HepG2 (cell line): ENCODE results near the gene CDHR4. TPM values are rescaled to one million over a fixed set of nuclear protein-coding genes. Genes with fewer than 3 reads are reported as not detected.

ENCODE experiments used
- ARID2 ChIP-seq: sonication (generic); formaldehyde crosslinking; IDR thresholded peaks from 2 replicates; pipeline ENCODE4 v1.8.1; 2022; ENCODE audit warnings: mild to moderate bottlenecking, missing genetic modification reagents, borderline replicate concordance
- GPN1 ChIP-seq: sonication (generic); formaldehyde crosslinking; IDR thresholded peaks from 2 replicates; pipeline ENCODE4 v1.5.1; 2020; ENCODE audit warnings: missing genetic modification reagents, borderline replicate concordance
- IRF2 ChIP-seq: IDR thresholded peaks from 2 replicates; pipeline ENCODE4 v1.6.1; 2018; ENCODE audit warnings: missing genetic modification reagents, missing compliant biosample characterization
- JDP2 ChIP-seq: sonication (generic); formaldehyde crosslinking; IDR thresholded peaks from 2 replicates; pipeline ENCODE4 v1.8.1; 2022; ENCODE audit warnings: missing genetic modification reagents, borderline replicate concordance
- MZF1 ChIP-seq: sonication (generic); formaldehyde crosslinking; IDR thresholded peaks from 2 replicates; pipeline ENCODE4 v1.8.1; 2023; ENCODE audit warnings: mild to moderate bottlenecking, missing genetic modification reagents, borderline replicate concordance
- PRMT3 ChIP-seq: sonication (generic); formaldehyde crosslinking; IDR thresholded peaks from 2 replicates; pipeline ENCODE4 v1.8.1; 2022; ENCODE audit warnings: low read depth, mild to moderate bottlenecking, moderate library complexity, missing genetic modification reagents, borderline replicate concordance
- RFX3 ChIP-seq: IDR thresholded peaks from 2 replicates; pipeline ENCODE4 v1.6.1; 2016; ENCODE audit warnings: missing biosample characterization, missing genetic modification reagents
- RXRB ChIP-seq: IDR thresholded peaks from 2 replicates; pipeline ENCODE4 v1.6.1; 2016; ENCODE audit warnings: borderline replicate concordance, missing genetic modification reagents, missing compliant biosample characterization
- SOX6 ChIP-seq, 2 experiments: fragments of 450-650 bp in 1 of 2; sonication (generic) in 1 of 2; formaldehyde crosslinking in 1 of 2; IDR thresholded peaks; 2 replicates each; pipeline versions ENCODE4 v1.4.0 to v1.6.1; 2017 to 2020; ENCODE audit warnings: antibody characterized with exemption in 1 of 2, mild to moderate bottlenecking in 1 of 2, missing genetic modification reagents in 1 of 2
- SRF ChIP-seq: IDR thresholded peaks from 2 replicates; pipeline ENCODE4 v1.6.1; 2011; ENCODE audit warnings: mild to moderate bottlenecking, low read depth, low read length, moderate library complexity
- ZFP82 ChIP-seq: sonication (generic); formaldehyde crosslinking; IDR thresholded peaks from 2 replicates; pipeline ENCODE4 v1.5.1; 2020; ENCODE audit warnings: mild to moderate bottlenecking, missing genetic modification reagents, borderline replicate concordance
- ZKSCAN8 ChIP-seq: IDR thresholded peaks from 2 replicates; pipeline ENCODE4 v1.6.1; 2016; ENCODE audit warnings: borderline replicate concordance, missing genetic modification reagents, missing compliant biosample characterization
- ZNF337 ChIP-seq: sonication (generic); formaldehyde crosslinking; IDR thresholded peaks from 2 replicates; pipeline ENCODE4 v1.5.1; 2020; ENCODE audit warnings: missing genetic modification reagents, low read depth, mild to moderate bottlenecking, borderline replicate concordance
- ZNF646 ChIP-seq: sonication (generic); formaldehyde crosslinking; IDR thresholded peaks from 2 replicates; pipeline ENCODE4 v1.9.0; 2021; ENCODE audit warnings: mild to moderate bottlenecking, missing genetic modification reagents
- ZNF709 ChIP-seq: sonication (generic); formaldehyde crosslinking; IDR thresholded peaks from 2 replicates; pipeline ENCODE4 v1.5.0; 2020; ENCODE audit warnings: mild to moderate bottlenecking, missing genetic modification reagents
- ZNF768 ChIP-seq: sonication (generic); formaldehyde crosslinking; IDR thresholded peaks from 2 replicates; pipeline ENCODE4 v1.4.0; 2020; ENCODE audit warnings: missing genetic modification reagents
- polyA plus RNA-seq, 8 experiments: library from polyadenylated mRNA; depleted of rRNA in 3 of 8; stranded (reverse) in 7 of 8; unstranded in 1 of 8; fragments of >200 nt; fragmentation: Illumina TruSeq in 4 of 8; extraction: Trizol in 4 of 8; gene quantifications; 2 replicates each; pipeline versions ENCODE4 v1.2.1 to v1.2.3, GENCODE V29; 2011 to 2016; ENCODE audit warnings: low read depth in 4 of 8, missing spikeins in 1 of 8, mixed read lengths in 1 of 8; ENCODE audit not compliant: insufficient read depth in 1 of 8
- total RNA-seq, 5 experiments: library from RNA; depleted of rRNA; stranded (reverse); fragments of >200 nt; fragmentation: Illumina TruSeq; extraction: Trizol; gene quantifications; 2 replicates each; pipeline ENCODE4 v1.2.3, GENCODE V29; 2016; ENCODE audit warnings: low read depth in 1 of 5
- TF ChIP-seq, protein P1 (sequence below): sonication (generic); formaldehyde crosslinking; IDR thresholded peaks from 2 replicates; pipeline ENCODE4 v1.4.0; 2020; ENCODE audit warnings: mild to moderate bottlenecking, missing genetic modification reagents

CDHR4 gene
- total and polyA plus RNA-seq, 2 of the 13 experiments (the other 11 are each of a cell fraction or from before 2014, with no cell fraction given), result 0.21 TPM; not detected in 1

DNA sequence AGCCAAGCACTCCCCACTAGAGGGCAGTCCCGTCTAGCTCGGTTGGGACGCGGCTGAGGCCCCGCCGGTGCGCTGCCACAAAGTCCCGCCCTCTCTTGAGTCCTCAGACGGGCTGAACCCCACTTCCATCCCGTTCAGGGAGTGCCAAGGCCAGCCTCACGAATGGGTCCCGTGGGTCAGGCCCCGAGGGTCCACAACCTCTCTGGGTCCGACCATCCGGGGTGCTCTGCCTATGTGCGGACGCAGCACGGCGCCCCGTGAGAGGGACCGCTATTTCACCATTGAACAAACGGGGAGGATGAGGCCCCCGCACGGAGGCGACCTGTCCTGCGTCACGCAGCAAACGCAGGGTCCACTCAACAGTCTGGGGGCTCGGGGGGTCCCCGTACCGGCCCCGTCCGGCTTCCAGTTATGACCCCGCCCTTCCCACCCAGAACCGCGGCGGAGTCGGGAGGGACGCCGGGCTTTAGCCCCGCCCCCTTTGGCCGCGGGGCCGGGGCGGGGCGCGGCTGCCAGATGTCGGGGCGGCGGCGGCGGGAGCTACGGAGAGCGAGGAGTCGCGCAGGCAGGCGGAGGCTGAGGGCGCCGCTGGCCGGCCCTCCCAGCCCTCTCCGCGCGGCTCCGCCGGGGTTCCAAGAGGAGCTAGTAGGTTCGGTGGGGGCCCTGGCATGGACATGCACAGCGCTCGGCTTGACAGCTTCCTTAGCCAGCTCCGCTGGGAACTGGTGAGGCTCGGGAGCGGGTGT lies 3.2 kb upstream of the CDHR4 start, which contains the start of gene INKA1 (continued):
- TF ChIP-seq ZNF709 (CRISPR knock-in tag), result no peak; the same call in 1 of the 2 replicates
- peak; percentile 83 for TF ChIP-seq IRF2 (CRISPR knock-in tag)
- TF ChIP-seq RFX3 (CRISPR knock-in tag), result no peak
- peak; percentile 29; the same call in 1 of the 2 replicates for TF ChIP-seq RXRB (CRISPR knock-in tag)
- no peak for TF ChIP-seq ZNF646 (CRISPR knock-in tag)
- TF ChIP-seq, protein P1, sequence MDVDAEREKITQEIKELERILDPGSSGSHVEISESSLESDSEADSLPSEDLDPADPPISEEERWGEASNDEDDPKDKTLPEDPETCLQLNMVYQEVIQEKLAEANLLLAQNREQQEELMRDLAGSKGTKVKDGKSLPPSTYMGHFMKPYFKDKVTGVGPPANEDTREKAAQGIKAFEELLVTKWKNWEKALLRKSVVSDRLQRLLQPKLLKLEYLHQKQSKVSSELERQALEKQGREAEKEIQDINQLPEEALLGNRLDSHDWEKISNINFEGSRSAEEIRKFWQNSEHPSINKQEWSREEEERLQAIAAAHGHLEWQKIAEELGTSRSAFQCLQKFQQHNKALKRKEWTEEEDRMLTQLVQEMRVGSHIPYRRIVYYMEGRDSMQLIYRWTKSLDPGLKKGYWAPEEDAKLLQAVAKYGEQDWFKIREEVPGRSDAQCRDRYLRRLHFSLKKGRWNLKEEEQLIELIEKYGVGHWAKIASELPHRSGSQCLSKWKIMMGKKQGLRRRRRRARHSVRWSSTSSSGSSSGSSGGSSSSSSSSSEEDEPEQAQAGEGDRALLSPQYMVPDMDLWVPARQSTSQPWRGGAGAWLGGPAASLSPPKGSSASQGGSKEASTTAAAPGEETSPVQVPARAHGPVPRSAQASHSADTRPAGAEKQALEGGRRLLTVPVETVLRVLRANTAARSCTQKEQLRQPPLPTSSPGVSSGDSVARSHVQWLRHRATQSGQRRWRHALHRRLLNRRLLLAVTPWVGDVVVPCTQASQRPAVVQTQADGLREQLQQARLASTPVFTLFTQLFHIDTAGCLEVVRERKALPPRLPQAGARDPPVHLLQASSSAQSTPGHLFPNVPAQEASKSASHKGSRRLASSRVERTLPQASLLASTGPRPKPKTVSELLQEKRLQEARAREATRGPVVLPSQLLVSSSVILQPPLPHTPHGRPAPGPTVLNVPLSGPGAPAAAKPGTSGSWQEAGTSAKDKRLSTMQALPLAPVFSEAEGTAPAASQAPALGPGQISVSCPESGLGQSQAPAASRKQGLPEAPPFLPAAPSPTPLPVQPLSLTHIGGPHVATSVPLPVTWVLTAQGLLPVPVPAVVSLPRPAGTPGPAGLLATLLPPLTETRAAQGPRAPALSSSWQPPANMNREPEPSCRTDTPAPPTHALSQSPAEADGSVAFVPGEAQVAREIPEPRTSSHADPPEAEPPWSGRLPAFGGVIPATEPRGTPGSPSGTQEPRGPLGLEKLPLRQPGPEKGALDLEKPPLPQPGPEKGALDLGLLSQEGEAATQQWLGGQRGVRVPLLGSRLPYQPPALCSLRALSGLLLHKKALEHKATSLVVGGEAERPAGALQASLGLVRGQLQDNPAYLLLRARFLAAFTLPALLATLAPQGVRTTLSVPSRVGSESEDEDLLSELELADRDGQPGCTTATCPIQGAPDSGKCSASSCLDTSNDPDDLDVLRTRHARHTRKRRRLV (CRISPR knock-in tag), result no peak
- no peak for TF ChIP-seq ARID2
- 0 out of 2 replicates have a peak, but pooled peaks have one; percentile 56 for TF ChIP-seq ZNF337
- TF ChIP-seq GPN1 (CRISPR knock-in tag), result 0 out of 2 replicates have a peak, but pooled peaks have one; percentile 40
- no peak for TF ChIP-seq ZFP82 (CRISPR knock-in tag)
- peak; percentile 63; the same call in 1 of the 2 replicates for TF ChIP-seq ZNF768
- no peak for TF ChIP-seq JDP2 (CRISPR knock-in tag)
- TF ChIP-seq MZF1 (CRISPR knock-in tag), result no peak
- TF ChIP-seq SOX6 (IDR thresholded peaks at IDR 0.05), result no peak
- peak; percentile 54 for TF ChIP-seq SOX6 (CRISPR knock-in tag; IDR thresholded peaks at IDR 0.05)
- TF ChIP-seq ZKSCAN8 (CRISPR knock-in tag), result no peak
- no peak for TF ChIP-seq PRMT3 (CRISPR knock-in tag)
- no peak for TF ChIP-seq SRF
